ENCODE data around the gene NEO1.

The NEO1 gene

DNA sequence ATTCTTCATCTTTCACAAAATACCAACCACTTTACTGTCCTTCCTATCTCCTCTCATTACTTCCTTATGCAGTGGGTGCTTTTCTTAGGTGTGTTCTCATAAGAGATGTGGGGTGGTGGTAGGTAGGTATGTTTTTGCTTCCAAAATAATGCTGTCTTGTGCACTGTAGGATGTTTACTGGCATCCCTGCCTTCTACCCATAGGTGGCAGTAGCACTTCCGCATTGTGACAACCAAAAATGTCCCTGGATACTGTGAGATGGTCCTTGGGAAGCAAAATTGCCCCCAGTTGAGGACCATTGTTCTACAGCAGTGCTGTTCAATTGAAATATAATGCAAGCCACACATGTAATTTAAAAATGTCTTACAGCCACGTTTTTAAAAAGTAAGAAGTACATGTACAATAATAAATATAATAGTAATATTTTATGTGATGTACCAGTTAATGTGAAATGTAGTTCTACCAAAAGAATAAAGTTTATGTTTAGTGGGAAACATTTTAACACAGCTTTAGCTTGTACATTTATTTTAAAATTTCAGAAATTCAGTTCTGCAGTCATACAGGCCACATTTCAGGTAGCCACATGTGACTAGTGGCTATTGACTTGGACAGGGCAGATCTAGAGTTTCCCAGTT, 75.2 kb downstream of the NEO1 start:
- H3K79me2 ChIP-seq (ENCODE audit: control insufficient read depth, low read length), result no peaks in the 10 kb centered on the region
- H3K4me2 ChIP-seq (ENCODE audit: low read length), result no peak overlapping the region
- H3K27ac ChIP-seq (ENCODE audit: low read depth, low read length), result no peak overlapping the region
- no peaks in the 10 kb centered on the region for H3K27me3 ChIP-seq (ENCODE audit: control insufficient read depth, low read length)
- no peaks in the 10 kb centered on the region for H3K9me3 ChIP-seq (ENCODE audit: control insufficient read depth, insufficient read depth, low read length)
- TF ChIP-seq, protein P1, sequence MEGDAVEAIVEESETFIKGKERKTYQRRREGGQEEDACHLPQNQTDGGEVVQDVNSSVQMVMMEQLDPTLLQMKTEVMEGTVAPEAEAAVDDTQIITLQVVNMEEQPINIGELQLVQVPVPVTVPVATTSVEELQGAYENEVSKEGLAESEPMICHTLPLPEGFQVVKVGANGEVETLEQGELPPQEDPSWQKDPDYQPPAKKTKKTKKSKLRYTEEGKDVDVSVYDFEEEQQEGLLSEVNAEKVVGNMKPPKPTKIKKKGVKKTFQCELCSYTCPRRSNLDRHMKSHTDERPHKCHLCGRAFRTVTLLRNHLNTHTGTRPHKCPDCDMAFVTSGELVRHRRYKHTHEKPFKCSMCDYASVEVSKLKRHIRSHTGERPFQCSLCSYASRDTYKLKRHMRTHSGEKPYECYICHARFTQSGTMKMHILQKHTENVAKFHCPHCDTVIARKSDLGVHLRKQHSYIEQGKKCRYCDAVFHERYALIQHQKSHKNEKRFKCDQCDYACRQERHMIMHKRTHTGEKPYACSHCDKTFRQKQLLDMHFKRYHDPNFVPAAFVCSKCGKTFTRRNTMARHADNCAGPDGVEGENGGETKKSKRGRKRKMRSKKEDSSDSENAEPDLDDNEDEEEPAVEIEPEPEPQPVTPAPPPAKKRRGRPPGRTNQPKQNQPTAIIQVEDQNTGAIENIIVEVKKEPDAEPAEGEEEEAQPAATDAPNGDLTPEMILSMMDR (IDR thresholded peaks at IDR 0.05; ENCODE audit: low read depth, low read length, poor library complexity, severe bottlenecking), result peak; percentile 86
- no peak for TF ChIP-seq EZH2phosphoT487 (IDR thresholded peaks at IDR 0.05; ENCODE audit: borderline replicate concordance, low read length)
- H3K4me1 ChIP-seq (ENCODE audit: control insufficient read depth, low read length), result no peaks in the 10 kb centered on the region
- no peaks in the 10 kb centered on the region for H3K9me2 ChIP-seq (replicated peaks; ENCODE audit: control insufficient read depth, low read length)
- H4K20me1 ChIP-seq (ENCODE audit: control insufficient read depth, insufficient read depth, low read depth, low read length), result no peaks in the 10 kb centered on the region
- H3F3A ChIP-seq (ENCODE audit: control insufficient read depth, insufficient read depth), result no peaks in the 10 kb centered on the region
- H3K4me3 ChIP-seq (ENCODE audit: low read length), result no peak overlapping the region
- H3K36me3 ChIP-seq (ENCODE audit: control insufficient read depth, low read length), result no peaks in the 10 kb centered on the region

DNA sequence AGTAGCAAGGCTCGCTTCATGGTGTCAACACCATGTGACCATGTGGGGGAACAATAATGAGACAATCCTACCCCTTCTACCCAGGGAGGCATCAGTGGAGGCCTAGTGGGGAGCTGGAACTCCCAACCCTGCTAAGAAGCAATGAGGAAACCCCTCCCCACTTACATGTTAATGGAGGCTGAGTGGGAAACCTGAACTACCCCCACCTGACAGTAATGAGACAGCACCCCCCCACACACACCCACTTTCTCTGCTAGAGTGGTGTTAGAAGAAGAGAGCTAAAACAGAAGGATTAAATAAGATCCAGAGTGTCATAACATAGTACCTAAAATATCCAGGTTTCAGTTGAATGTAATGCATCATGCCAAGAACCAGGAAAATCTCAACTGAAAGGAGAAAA, 78.6 kb downstream of the NEO1 start:
- Histone ChIP-seq H3K79me2 (ENCODE audit: control insufficient read depth, low read length) (no peaks in the 10 kb centered on the region), H3K4me1 (ENCODE audit: control insufficient read depth, low read length) (no peaks in the 10 kb centered on the region), H3K27me3 (ENCODE audit: control insufficient read depth, low read length) (no peaks in the 10 kb centered on the region), H3K36me3 (ENCODE audit: control insufficient read depth, low read length) (no peaks in the 10 kb centered on the region), H3F3A (ENCODE audit: control insufficient read depth, insufficient read depth) (no peaks in the 10 kb centered on the region), H3K9me3 (ENCODE audit: control insufficient read depth, insufficient read depth, low read length) (no peaks in the 10 kb centered on the region), H3K9me2 (replicated peaks; ENCODE audit: control insufficient read depth, low read length) (no peaks in the 10 kb centered on the region), H3K27ac (ENCODE audit: low read depth, low read length) (no peak overlapping the region), H3K4me3 (ENCODE audit: low read length) (no peak overlapping the region), H4K20me1 (ENCODE audit: control insufficient read depth, insufficient read depth, low read depth, low read length) (no peaks in the 10 kb centered on the region), H3K4me2 (ENCODE audit: low read length) (no peak overlapping the region)
- TF ChIP-seq EZH2phosphoT487 (IDR thresholded peaks at IDR 0.05; ENCODE audit: borderline replicate concordance, low read length), result no peak
- TF ChIP-seq, protein P1 (IDR thresholded peaks at IDR 0.05; ENCODE audit: low read depth, low read length, poor library complexity, severe bottlenecking), result no peak

DNA sequence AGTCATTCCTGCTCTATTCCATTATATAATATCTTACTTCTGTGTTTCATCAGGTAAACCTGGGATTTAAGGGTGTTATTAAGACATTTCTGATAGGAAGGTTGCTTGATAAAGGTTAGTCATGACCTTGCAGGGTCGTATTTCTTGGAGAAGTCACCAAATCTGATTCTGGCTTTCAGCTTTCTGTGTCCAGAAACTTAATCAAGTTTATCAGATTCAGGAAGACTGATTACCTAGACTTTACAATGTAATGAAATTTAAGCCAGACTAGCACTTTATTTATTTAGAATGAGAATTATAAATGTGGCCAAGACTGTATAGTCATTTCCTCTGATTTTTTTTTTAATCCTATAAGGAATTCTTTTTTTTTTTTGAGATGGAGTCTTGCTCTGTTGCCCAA, 81.9 kb downstream of the NEO1 start:
- Histone ChIP-seq H3K4me1 (ENCODE audit: control insufficient read depth, low read length) (no peaks in the 10 kb centered on the region), H3K36me3 (ENCODE audit: control insufficient read depth, low read length) (no peaks in the 10 kb centered on the region), H4K20me1 (ENCODE audit: control insufficient read depth, insufficient read depth, low read depth, low read length) (no peaks in the 10 kb centered on the region), H3K4me2 (ENCODE audit: low read length) (no peak overlapping the region), H3K79me2 (ENCODE audit: control insufficient read depth, low read length) (no peaks in the 10 kb centered on the region), H3F3A (ENCODE audit: control insufficient read depth, insufficient read depth) (no peaks in the 10 kb centered on the region), H3K27me3 (ENCODE audit: control insufficient read depth, low read length) (no peaks in the 10 kb centered on the region), H3K27ac (ENCODE audit: low read depth, low read length) (no peak overlapping the region), H3K9me2 (replicated peaks; ENCODE audit: control insufficient read depth, low read length) (no peaks in the 10 kb centered on the region), H3K4me3 (ENCODE audit: low read length) (no peak overlapping the region), H3K9me3 (ENCODE audit: control insufficient read depth, insufficient read depth, low read length) (no peaks in the 10 kb centered on the region)
- no peak for TF ChIP-seq EZH2phosphoT487 (IDR thresholded peaks at IDR 0.05; ENCODE audit: borderline replicate concordance, low read length)
- TF ChIP-seq, protein P1 (IDR thresholded peaks at IDR 0.05; ENCODE audit: low read depth, low read length, poor library complexity, severe bottlenecking), result no peak
